DMS153 (cell line): ENCODE measurements around the gene SPDYA.

Source experiments
- DNase-seq: peaks from one replicate; lab custom pipeline; 2025; lab: John Stamatoyannopoulos, UW

Gene SPDYA

GRCh38 chr2:28828382-28828781 is 17.7 kb downstream of the SPDYA start:
- no peak for DNase-seq

GRCh38 chr2:28833740-28834470 is 23.3 kb downstream of the SPDYA start:
- DNase-seq: no peak

GRCh38 chr2:28835781-28836180 is 25.1 kb downstream of the SPDYA start:
- DNase-seq: no peak

GRCh38 chr2:28838971-28839370 is 28.3 kb downstream of the SPDYA start:
- no peak for DNase-seq

GRCh38 chr2:28842042-28842441 is 31.4 kb downstream of the SPDYA start:
- DNase-seq: no peak

- no peak for DNase-seq
These were observed 44.6 kb downstream of the SPDYA start for GRCh38 chr2:28855193-28855592.

GRCh38 chr2:28855977-28856376 is 45.3 kb downstream of the SPDYA start:
- no peak for DNase-seq

GRCh38 chr2:28868611-28869010 is 58.0 kb downstream of the SPDYA start:
- no peak for DNase-seq

GRCh38 chr2:28869494-28870145 is 59.0 kb downstream of the SPDYA start:
- no peak for DNase-seq

GRCh38 chr2:28870146-28870891 is 59.7 kb downstream of the SPDYA start, which contains the start of gene TRMT61B:
TRMT61B (minus strand) TSS chr2:28870309; CDS start chr2:28870277, 32 bp downstream.
- DNase-seq: peak; percentile 91

GRCh38 chr2:28871620-28872019 is 61.0 kb downstream of the SPDYA start:
- DNase-seq: no peak

GRCh38 chr2:28880193-28880592 is 69.6 kb downstream of the SPDYA start:
- DNase-seq: no peak

- no peak for DNase-seq
These were observed 82.9 kb downstream of the SPDYA start for GRCh38 chr2:28893488-28893887.

GRCh38 chr2:28894470-28895188 is 84.0 kb downstream of the SPDYA start, which contains the start of gene WDR43:
WDR43 (plus strand) TSS chr2:28894667; CDS start chr2:28894699, 32 bp downstream.
- DNase-seq: peak; percentile 98

- no peak for DNase-seq
These were observed 84.7 kb downstream of the SPDYA start for GRCh38 chr2:28895189-28895893.

GRCh38 chr2:28896906-28897305 is 86.3 kb downstream of the SPDYA start:
- no peak for DNase-seq

- DNase-seq: no peak
These were observed 87.4 kb downstream of the SPDYA start for GRCh38 chr2:28898048-28898447.
